Esophagus squamous epithelium (tissue), 4 donors: ENCODE data around the gene CD109.
A peak's percentile ranks its signal among the peaks of the same experiment; 100 is the strongest.

Experiments
- CTCF ChIP-seq, 6 experiments: fragments of 450-650 bp in 4 of 6; fragments of 200-600 bp in 2 of 6; sonication (generic) in 2 of 6; IDR thresholded peaks; one replicate each; pipeline ENCODE4 v1.5.1; 2016 to 2019; ENCODE audit warnings: antibody characterized with exemption in 6 of 6, mild to moderate bottlenecking in 4 of 6, moderate library complexity in 4 of 6
- POLR2A ChIP-seq, 4 donors: fragments of 450-650 bp; IDR thresholded peaks; one replicate each; pipeline ENCODE4 v1.6.1; 2017; ENCODE audit warnings: antibody characterized with exemption in 4 of 4, mild to moderate bottlenecking in 4 of 4, moderate library complexity in 3 of 4

- peak; percentile 66 to 77 (median 68) for TF ChIP-seq CTCF (IDR thresholded peaks at IDR 0.05)
- no peak for TF ChIP-seq POLR2A (IDR thresholded peaks at IDR 0.05)
Measured at GRCh38 chr6:73739096-73739495, 43.1 kb downstream of the CD109 start.
